NCI-H82 treated with DMSO at 0.1 percent for 48 hours (cell line): ENCODE results near the gene MADCAM1.

Source experiments
- DNase-seq: peaks from one replicate; lab custom pipeline; 2025; ENCODE audit not compliant: unreplicated experiment; lab: John Stamatoyannopoulos, UW

MADCAM1 gene

GRCh38 chr19:548886-549830 is 52.9 kb downstream of the MADCAM1 start:
- DNase-seq, result no peak

GRCh38 chr19:554817-555216 is 58.5 kb downstream of the MADCAM1 start:
- no peak for DNase-seq
